ENCODE data around the gene KIF5A.
"Not testable (repeated sequence)": the region's sequence is repeated elsewhere in the genome, so short reads cannot be mapped to it uniquely, and the experiment has no call there.

The KIF5A gene

GRCh38 chr12:57554897-57555296 lies 5.1 kb downstream of the KIF5A start:
- no peak for DNase-seq (ENCODE audit: low read depth)
- in situ Hi-C loops (cut with HindIII; ENCODE audit: low sequenced_read_pairs) = no loop called here
- H3K4me3 ChIP-seq (ENCODE audit: low read depth, low read length) = no peak overlapping the region
- TF ChIP-seq CTCF (IDR thresholded peaks at IDR 0.05; ENCODE audit: low read depth, low read length, missing control alignments) = no peak

GRCh38 chr12:57558864-57559263 lies 9.0 kb downstream of the KIF5A start:
- no peak overlapping the region for H3K4me3 ChIP-seq (ENCODE audit: low read depth, low read length)
- DNase-seq (ENCODE audit: low read depth) = no peak
- no peak for TF ChIP-seq CTCF (IDR thresholded peaks at IDR 0.05; ENCODE audit: low read depth, low read length, missing control alignments)
- in situ Hi-C loops (cut with HindIII; ENCODE audit: low sequenced_read_pairs) = no loop called here

- no peak for DNase-seq (ENCODE audit: low read depth)
- TF ChIP-seq CTCF (IDR thresholded peaks at IDR 0.05; ENCODE audit: low read depth, low read length, missing control alignments) = no peak
- in situ Hi-C loops (cut with HindIII; ENCODE audit: low sequenced_read_pairs) = no loop called here
- no peak overlapping the region for H3K4me3 ChIP-seq (ENCODE audit: low read depth, low read length)
Observed at GRCh38 chr12:57560516-57560915, 10.7 kb downstream of the KIF5A start.

- in situ Hi-C loops (cut with HindIII; ENCODE audit: low sequenced_read_pairs); DNase-seq (ENCODE audit: low read depth); H3K4me3 ChIP-seq (ENCODE audit: low read depth, low read length): not testable (repeated sequence)
Observed at GRCh38 chr12:57561117-57561516, 11.3 kb downstream of the KIF5A start.

GRCh38 chr12:57563358-57563757 lies 13.5 kb downstream of the KIF5A start:
- TF ChIP-seq CTCF (IDR thresholded peaks at IDR 0.05; ENCODE audit: low read depth, low read length, missing control alignments) = no peak
- in situ Hi-C loops (cut with HindIII; ENCODE audit: low sequenced_read_pairs) = no loop called here
- no peak overlapping the region for H3K4me3 ChIP-seq (ENCODE audit: low read depth, low read length)
- DNase-seq (ENCODE audit: low read depth) = no peak

- no peak for DNase-seq (ENCODE audit: low read depth)
- H3K4me3 ChIP-seq (ENCODE audit: low read depth, low read length) = no peak overlapping the region
- no peak for TF ChIP-seq CTCF (IDR thresholded peaks at IDR 0.05; ENCODE audit: low read depth, low read length, missing control alignments)
- in situ Hi-C loops (cut with HindIII; ENCODE audit: low sequenced_read_pairs) = no loop called here
Observed at GRCh38 chr12:57564178-57564740, 14.4 kb downstream of the KIF5A start.

- TF ChIP-seq CTCF (IDR thresholded peaks at IDR 0.05; ENCODE audit: low read depth, low read length, missing control alignments) = no peak
- H3K4me3 ChIP-seq (ENCODE audit: low read depth, low read length) = no peak overlapping the region
- DNase-seq (ENCODE audit: low read depth) = no peak
- in situ Hi-C loops (cut with HindIII; ENCODE audit: low sequenced_read_pairs) = no loop called here
Observed at GRCh38 chr12:57568838-57569237, 19.0 kb downstream of the KIF5A start.
